ENCODE measurements around the gene IGSF21.
A peak's percentile ranks its signal among the peaks of the same experiment; 100 is the strongest.

DNA sequence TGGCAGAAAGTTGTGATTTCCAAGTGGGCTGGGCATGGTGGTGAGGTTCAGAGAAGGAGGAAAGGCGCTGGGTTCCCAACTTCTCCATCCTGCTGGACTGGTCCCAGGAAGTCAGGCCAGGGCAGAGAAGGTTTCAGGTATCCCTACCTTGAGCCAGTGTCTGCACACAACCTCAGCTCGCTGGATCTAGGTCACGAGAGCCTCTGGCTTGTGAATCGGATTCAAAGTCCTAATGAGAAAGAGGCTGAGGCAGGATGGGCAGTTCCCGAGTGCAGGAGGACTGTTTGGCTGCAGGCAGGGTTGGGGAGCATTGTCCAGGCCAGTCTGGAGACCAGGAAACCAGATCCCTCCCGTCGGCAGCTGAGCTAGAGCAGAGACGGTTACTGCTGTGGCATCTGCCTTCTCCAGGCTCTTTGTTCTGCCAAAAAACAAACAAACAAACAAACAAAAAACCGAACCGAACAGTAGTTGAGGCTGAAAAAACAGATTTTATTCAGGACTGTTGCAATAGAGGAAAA, 19.5 kb upstream of the IGSF21 start:
- TF ChIP-seq, protein P1, sequence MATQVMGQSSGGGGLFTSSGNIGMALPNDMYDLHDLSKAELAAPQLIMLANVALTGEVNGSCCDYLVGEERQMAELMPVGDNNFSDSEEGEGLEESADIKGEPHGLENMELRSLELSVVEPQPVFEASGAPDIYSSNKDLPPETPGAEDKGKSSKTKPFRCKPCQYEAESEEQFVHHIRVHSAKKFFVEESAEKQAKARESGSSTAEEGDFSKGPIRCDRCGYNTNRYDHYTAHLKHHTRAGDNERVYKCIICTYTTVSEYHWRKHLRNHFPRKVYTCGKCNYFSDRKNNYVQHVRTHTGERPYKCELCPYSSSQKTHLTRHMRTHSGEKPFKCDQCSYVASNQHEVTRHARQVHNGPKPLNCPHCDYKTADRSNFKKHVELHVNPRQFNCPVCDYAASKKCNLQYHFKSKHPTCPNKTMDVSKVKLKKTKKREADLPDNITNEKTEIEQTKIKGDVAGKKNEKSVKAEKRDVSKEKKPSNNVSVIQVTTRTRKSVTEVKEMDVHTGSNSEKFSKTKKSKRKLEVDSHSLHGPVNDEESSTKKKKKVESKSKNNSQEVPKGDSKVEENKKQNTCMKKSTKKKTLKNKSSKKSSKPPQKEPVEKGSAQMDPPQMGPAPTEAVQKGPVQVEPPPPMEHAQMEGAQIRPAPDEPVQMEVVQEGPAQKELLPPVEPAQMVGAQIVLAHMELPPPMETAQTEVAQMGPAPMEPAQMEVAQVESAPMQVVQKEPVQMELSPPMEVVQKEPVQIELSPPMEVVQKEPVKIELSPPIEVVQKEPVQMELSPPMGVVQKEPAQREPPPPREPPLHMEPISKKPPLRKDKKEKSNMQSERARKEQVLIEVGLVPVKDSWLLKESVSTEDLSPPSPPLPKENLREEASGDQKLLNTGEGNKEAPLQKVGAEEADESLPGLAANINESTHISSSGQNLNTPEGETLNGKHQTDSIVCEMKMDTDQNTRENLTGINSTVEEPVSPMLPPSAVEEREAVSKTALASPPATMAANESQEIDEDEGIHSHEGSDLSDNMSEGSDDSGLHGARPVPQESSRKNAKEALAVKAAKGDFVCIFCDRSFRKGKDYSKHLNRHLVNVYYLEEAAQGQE (IDR thresholded peaks at IDR 0.05; ENCODE audit: low read depth, low read length) = no peak
- no peak for TF ChIP-seq GABPA (IDR thresholded peaks at IDR 0.05; ENCODE audit: low read depth)
- TF ChIP-seq CTCF (IDR thresholded peaks at IDR 0.05) = no peak
- TF ChIP-seq EZH2phosphoT487 (IDR thresholded peaks at IDR 0.05; ENCODE audit: borderline replicate concordance, low read depth) = no peak
- no peak for TF ChIP-seq POLR2AphosphoS5 (IDR thresholded peaks at IDR 0.05; ENCODE audit: low read depth, low read length)
- TF ChIP-seq ELF1 (IDR thresholded peaks at IDR 0.05) = no peak
- no peak for TF ChIP-seq GATA2 (CRISPR knock-in tag; IDR thresholded peaks at IDR 0.05)
- no peak for TF ChIP-seq JUND (IDR thresholded peaks at IDR 0.05)
- TF ChIP-seq PBX3 (IDR thresholded peaks at IDR 0.05) = no peak
- TF ChIP-seq USF2 (IDR thresholded peaks at IDR 0.05; ENCODE audit: borderline replicate concordance, low read depth, low read length) = no peak
- no peak for TF ChIP-seq RAD21 (IDR thresholded peaks at IDR 0.05; ENCODE audit: low read length)
- no peak for TF ChIP-seq MAX (IDR thresholded peaks at IDR 0.05; ENCODE audit: low read depth)
- TF ChIP-seq EP300 (IDR thresholded peaks at IDR 0.05; ENCODE audit: borderline replicate concordance in 1 of 2, low read depth in 1 of 2, low read length in 1 of 2) = peak in 1 of 2 experiments; percentile 34; a peak in 1 of 4 replicates
